ENCODE results near the gene MKNK1.

DNA sequence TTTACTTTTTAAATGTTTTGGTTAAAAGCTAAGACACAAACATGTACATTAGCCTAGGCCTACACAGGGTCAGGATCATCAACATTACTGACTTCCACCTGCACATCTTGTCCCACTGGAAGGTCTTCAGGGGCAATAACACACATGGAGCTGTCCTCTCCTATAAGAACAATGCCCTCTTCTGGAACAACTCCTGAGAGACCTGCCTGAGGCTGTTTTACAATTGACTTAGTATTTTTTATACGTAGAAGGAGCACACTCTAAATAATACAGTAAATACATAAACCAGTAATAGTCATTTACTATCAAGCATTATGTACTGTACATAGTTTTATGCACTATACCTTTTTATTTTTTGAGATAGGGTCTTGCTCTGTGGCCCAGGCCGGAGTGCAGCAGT lies 26.7 kb upstream of the MKNK1 start:
- TF ChIP-seq, protein P1, sequence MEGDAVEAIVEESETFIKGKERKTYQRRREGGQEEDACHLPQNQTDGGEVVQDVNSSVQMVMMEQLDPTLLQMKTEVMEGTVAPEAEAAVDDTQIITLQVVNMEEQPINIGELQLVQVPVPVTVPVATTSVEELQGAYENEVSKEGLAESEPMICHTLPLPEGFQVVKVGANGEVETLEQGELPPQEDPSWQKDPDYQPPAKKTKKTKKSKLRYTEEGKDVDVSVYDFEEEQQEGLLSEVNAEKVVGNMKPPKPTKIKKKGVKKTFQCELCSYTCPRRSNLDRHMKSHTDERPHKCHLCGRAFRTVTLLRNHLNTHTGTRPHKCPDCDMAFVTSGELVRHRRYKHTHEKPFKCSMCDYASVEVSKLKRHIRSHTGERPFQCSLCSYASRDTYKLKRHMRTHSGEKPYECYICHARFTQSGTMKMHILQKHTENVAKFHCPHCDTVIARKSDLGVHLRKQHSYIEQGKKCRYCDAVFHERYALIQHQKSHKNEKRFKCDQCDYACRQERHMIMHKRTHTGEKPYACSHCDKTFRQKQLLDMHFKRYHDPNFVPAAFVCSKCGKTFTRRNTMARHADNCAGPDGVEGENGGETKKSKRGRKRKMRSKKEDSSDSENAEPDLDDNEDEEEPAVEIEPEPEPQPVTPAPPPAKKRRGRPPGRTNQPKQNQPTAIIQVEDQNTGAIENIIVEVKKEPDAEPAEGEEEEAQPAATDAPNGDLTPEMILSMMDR (conservative IDR thresholded peaks at IDR 0.05; ENCODE audit: low read length), result no peak
- no peak for TF ChIP-seq EZH2phosphoT487 (IDR thresholded peaks at IDR 0.05; ENCODE audit: borderline replicate concordance)
